Measurements from ENCODE around the gene TRMT13.

TRMT13 gene

GRCh38 chr1:100141192-100141591, 8.2 kb downstream of the TRMT13 start:
- H3K9me3 ChIP-seq (ENCODE audit: severe bottlenecking), result no peaks in the 10 kb centered on the region
- H3K4me3 ChIP-seq (ENCODE audit: severe bottlenecking), result no peak overlapping the region
- H3K4me1 ChIP-seq (ENCODE audit: insufficient read depth, poor library complexity, severe bottlenecking), result no peaks in the 10 kb centered on the region
- ATAC-seq (ENCODE audit: low read depth), result no peak
- H3K36me3 ChIP-seq (ENCODE audit: low read depth), result peaks cover 99% of the 10 kb centered on the region
- no peak overlapping the region for H3K27ac ChIP-seq (ENCODE audit: poor library complexity, severe bottlenecking)
- DNase-seq (ENCODE audit: low spot score), result no peak
- no peaks in the 10 kb centered on the region for H3K27me3 ChIP-seq (ENCODE audit: insufficient read depth, poor library complexity, severe bottlenecking)
- no peak for TF ChIP-seq CTCF (IDR thresholded peaks at IDR 0.05; ENCODE audit: poor library complexity, severe bottlenecking)

DNA sequence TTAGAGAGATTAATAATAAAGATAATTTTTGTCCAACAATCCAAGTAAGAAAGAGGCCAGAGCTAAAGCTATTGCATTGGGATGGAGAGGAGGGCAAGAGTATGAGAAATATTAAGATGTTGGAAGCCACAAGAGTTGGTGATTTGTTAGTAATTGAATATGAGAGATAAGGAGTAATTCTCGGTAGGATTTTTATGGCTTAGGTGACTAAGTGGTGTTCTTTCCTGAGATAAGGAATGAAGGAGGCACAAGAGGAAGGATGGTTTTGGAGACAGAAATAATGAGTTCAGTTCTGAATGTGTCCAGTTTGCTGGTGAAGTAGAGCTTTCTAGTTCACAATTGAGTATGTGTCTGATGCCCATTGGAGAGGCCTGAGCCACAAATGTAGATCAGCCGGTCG, 9.4 kb downstream of the TRMT13 start:
- no peak for TF ChIP-seq CTCF (IDR thresholded peaks at IDR 0.05; ENCODE audit: poor library complexity, severe bottlenecking)
- Histone ChIP-seq H3K4me3 (ENCODE audit: severe bottlenecking) (no peak overlapping the region), H3K27ac (ENCODE audit: poor library complexity, severe bottlenecking) (no peak overlapping the region), H3K27me3 (ENCODE audit: insufficient read depth, poor library complexity, severe bottlenecking) (no peaks in the 10 kb centered on the region), H3K4me1 (ENCODE audit: insufficient read depth, poor library complexity, severe bottlenecking) (no peaks in the 10 kb centered on the region), H3K36me3 (ENCODE audit: low read depth) (peaks cover 99% of the 10 kb centered on the region), H3K9me3 (ENCODE audit: severe bottlenecking) (no peaks in the 10 kb centered on the region)
- ATAC-seq (ENCODE audit: low read depth) (no peak), DNase-seq (ENCODE audit: low spot score) (no peak)

DNA sequence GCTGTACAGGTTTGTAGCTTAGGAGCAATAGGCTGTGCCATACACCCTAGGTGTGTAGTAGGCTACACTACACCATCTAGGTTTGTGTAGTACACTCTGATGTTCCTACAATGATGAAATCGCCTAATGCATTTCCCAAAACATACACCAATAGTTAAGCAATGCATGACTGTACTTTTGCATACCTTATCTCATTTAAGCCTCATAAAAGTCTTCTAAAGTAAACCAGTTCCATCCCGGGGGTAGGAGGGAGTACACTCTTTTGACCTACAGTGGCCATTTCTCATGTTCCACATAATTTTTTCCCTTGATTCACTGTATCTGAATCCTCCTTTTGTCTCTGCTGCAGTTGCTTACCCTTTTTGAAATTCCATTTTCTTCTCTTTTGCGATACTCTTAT, 12.2 kb downstream of the TRMT13 start:
- TF ChIP-seq CTCF (IDR thresholded peaks at IDR 0.05; ENCODE audit: poor library complexity, severe bottlenecking), result no peak
- Histone ChIP-seq H3K27ac (ENCODE audit: poor library complexity, severe bottlenecking) (no peak overlapping the region), H3K9me3 (ENCODE audit: severe bottlenecking) (no peaks in the 10 kb centered on the region), H3K27me3 (ENCODE audit: insufficient read depth, poor library complexity, severe bottlenecking) (no peaks in the 10 kb centered on the region), H3K4me1 (ENCODE audit: insufficient read depth, poor library complexity, severe bottlenecking) (no peaks in the 10 kb centered on the region), H3K4me3 (ENCODE audit: severe bottlenecking) (no peak overlapping the region), H3K36me3 (ENCODE audit: low read depth) (peaks cover 99% of the 10 kb centered on the region)
- ATAC-seq (ENCODE audit: low read depth), result no peak
- no peak for DNase-seq (ENCODE audit: low spot score)

GRCh38 chr1:100146958-100147357, 14.0 kb downstream of the TRMT13 start:
- DNase-seq (ENCODE audit: low spot score) (no peak), ATAC-seq (ENCODE audit: low read depth) (no peak)
- Histone ChIP-seq H3K36me3 (ENCODE audit: low read depth) (peaks cover 81% of the 10 kb centered on the region), H3K4me3 (ENCODE audit: severe bottlenecking) (no peak overlapping the region), H3K9me3 (ENCODE audit: severe bottlenecking) (no peaks in the 10 kb centered on the region), H3K4me1 (ENCODE audit: insufficient read depth, poor library complexity, severe bottlenecking) (no peaks in the 10 kb centered on the region), H3K27ac (ENCODE audit: poor library complexity, severe bottlenecking) (no peak overlapping the region), H3K27me3 (ENCODE audit: insufficient read depth, poor library complexity, severe bottlenecking) (no peaks in the 10 kb centered on the region)
- TF ChIP-seq CTCF (IDR thresholded peaks at IDR 0.05; ENCODE audit: poor library complexity, severe bottlenecking), result no peak

- H3K36me3 ChIP-seq (ENCODE audit: low read depth), result peaks cover 71% of the 10 kb centered on the region
- no peak for DNase-seq (ENCODE audit: low spot score)
- no peaks in the 10 kb centered on the region for H3K4me1 ChIP-seq (ENCODE audit: insufficient read depth, poor library complexity, severe bottlenecking)
- no peak overlapping the region for H3K27ac ChIP-seq (ENCODE audit: poor library complexity, severe bottlenecking)
- no peaks in the 10 kb centered on the region for H3K27me3 ChIP-seq (ENCODE audit: insufficient read depth, poor library complexity, severe bottlenecking)
- no peak overlapping the region for H3K4me3 ChIP-seq (ENCODE audit: severe bottlenecking)
- no peaks in the 10 kb centered on the region for H3K9me3 ChIP-seq (ENCODE audit: severe bottlenecking)
- no peak for TF ChIP-seq CTCF (IDR thresholded peaks at IDR 0.05; ENCODE audit: poor library complexity, severe bottlenecking)
- ATAC-seq (ENCODE audit: low read depth), result no peak
Measured at GRCh38 chr1:100147875-100148274, 14.9 kb downstream of the TRMT13 start.
